Activated T-cell treated with anti-CD3 and anti-CD28 coated beads, Interleukin-2, amount 50 U/mL, for 72 hours (primary cell): ENCODE data around the gene SHCBP1. TPM values are rescaled to one million over a fixed set of nuclear protein-coding genes. Genes with fewer than 3 reads are reported as not detected.
"Not testable (repeated sequence)": the region's sequence is repeated elsewhere in the genome, so short reads cannot be mapped to it uniquely, and the experiment has no call there.

Experiments
- ATAC-seq, 2 donors: fragments of 150-1000 bp; cut with Tn5 transposase; replicated peaks in 1 of 2; 2 replicates each; pipeline ENCODE4 v1.10.0; 2021; ENCODE audit warnings: moderate library complexity in 2 of 2, mild to moderate bottlenecking in 1 of 2
- DNase-seq, 2 donors: peaks; one replicate each; pipeline ENCODE4 v3.0.0; 2021 to 2022; ENCODE audit warnings: mixed read lengths in 1 of 2
- H3K27ac Mint-ChIP-seq: one replicate; pipeline ENCODE4 v1.8.0; 2022; ENCODE audit warnings: mild to moderate bottlenecking, moderate library complexity, mixed read lengths
- H3K27me3 Mint-ChIP-seq: one replicate; pipeline ENCODE4 v1.8.0; 2022; ENCODE audit warnings: low read depth, mixed read lengths
- H3K36me3 Mint-ChIP-seq, 2 donors: one replicate each; pipeline ENCODE4 v1.8.0; 2022; ENCODE audit warnings: mixed read lengths in 2 of 2, mild to moderate bottlenecking in 1 of 2; ENCODE audit not compliant: insufficient read depth in 2 of 2
- H3K4me1 Mint-ChIP-seq: one replicate; pipeline ENCODE4 v1.8.0; 2022; ENCODE audit warnings: low read depth, mixed read lengths
- H3K4me3 Mint-ChIP-seq, 2 donors: one replicate each; pipeline ENCODE4 v1.8.0; 2022; ENCODE audit warnings: mild to moderate bottlenecking in 2 of 2, mixed read lengths in 2 of 2, moderate library complexity in 2 of 2
- H3K9me3 Mint-ChIP-seq, 2 donors: one replicate each; pipeline ENCODE4 v1.8.0; 2022; ENCODE audit warnings: mixed read lengths in 2 of 2
- total RNA-seq, 2 donors: library from RNA; stranded (reverse); gene quantifications; one replicate each; pipeline ENCODE4 v1.2.3, GENCODE V29; 2022

The SHCBP1 gene
- total RNA-seq, 2 donors from 2014 or later = 36.5 to 37.1 TPM

- ATAC-seq (no peak), DNase-seq (no peak)
- H3K9me3 Mint-ChIP-seq = peaks cover 10 to 11% of the 10 kb centered on the region in 2 donors
- no peak overlapping the region for H3K4me3 Mint-ChIP-seq
- no peaks in the 10 kb centered on the region for H3K27me3 Mint-ChIP-seq
- H3K27ac Mint-ChIP-seq = no peak overlapping the region
- H3K36me3 Mint-ChIP-seq = peaks cover 41 to 70% of the 10 kb centered on the region in 2 donors
- no peaks in the 10 kb centered on the region for H3K4me1 Mint-ChIP-seq
Measured at GRCh38 chr16:46586011-46586577, 35.1 kb downstream of the SHCBP1 start.

GRCh38 chr16:46583036-46583435 is 38.1 kb downstream of the SHCBP1 start:
- peaks cover 30 to 56% of the 10 kb centered on the region in 2 donors for H3K36me3 Mint-ChIP-seq
- no peak for ATAC-seq
- DNase-seq = no peak

GRCh38 chr16:46582313-46582712 is 38.9 kb downstream of the SHCBP1 start:
- Mint-ChIP-seq H3K4me1 (no peaks in the 10 kb centered on the region), H3K9me3 (peaks cover 8 to 9% of the 10 kb centered on the region in 2 donors), H3K27me3 (no peaks in the 10 kb centered on the region), H3K27ac (no peak overlapping the region), H3K4me3 (no peak overlapping the region), H3K36me3 (peaks cover 23 to 52% of the 10 kb centered on the region in 2 donors)
- no peak for ATAC-seq
- DNase-seq = no peak

More at GRCh38 chr16:46583036-46583435, 38.1 kb downstream of the SHCBP1 start:
- Mint-ChIP-seq H3K4me3 (no peak overlapping the region), H3K9me3 (peaks cover 8 to 9% of the 10 kb centered on the region in 2 donors), H3K4me1 (no peaks in the 10 kb centered on the region), H3K27ac (no peak overlapping the region), H3K27me3 (no peaks in the 10 kb centered on the region)

GRCh38 chr16:46577988-46578579 is 43.1 kb downstream of the SHCBP1 start:
- DNase-seq = no peak
- no peaks in the 10 kb centered on the region for H3K27me3 Mint-ChIP-seq
- H3K36me3 Mint-ChIP-seq = peaks cover 7 to 18% of the 10 kb centered on the region in 2 donors
- ATAC-seq = no peak
- no peaks in the 10 kb centered on the region for H3K9me3 Mint-ChIP-seq
- peaks cover 4% of the 10 kb centered on the region for H3K4me1 Mint-ChIP-seq
- no peak overlapping the region for H3K27ac Mint-ChIP-seq
- no peak overlapping the region for H3K4me3 Mint-ChIP-seq

GRCh38 chr16:46573834-46574159 is 47.4 kb downstream of the SHCBP1 start:
- Mint-ChIP-seq H3K9me3 (peaks cover 0 to 2% of the 10 kb centered on the region in 2 donors), H3K4me1 (peaks cover 4% of the 10 kb centered on the region), H3K4me3 (no peak overlapping the region), H3K27me3 (no peaks in the 10 kb centered on the region), H3K27ac (no peak overlapping the region), H3K36me3 (no peaks in the 10 kb centered on the region)
- ATAC-seq (no peak), DNase-seq (no peak)

- H3K9me3 Mint-ChIP-seq = peaks cover 0 to 2% of the 10 kb centered on the region in 2 donors
- DNase-seq = peak in 1 of 2 donors; percentile 5
- H3K27me3 Mint-ChIP-seq = no peaks in the 10 kb centered on the region
- ATAC-seq = peak; percentile 36 to 41
- no peaks in the 10 kb centered on the region for H3K36me3 Mint-ChIP-seq
- H3K27ac Mint-ChIP-seq = no peak overlapping the region
- peaks cover 4% of the 10 kb centered on the region for H3K4me1 Mint-ChIP-seq
- no peak overlapping the region for H3K4me3 Mint-ChIP-seq
Measured at GRCh38 chr16:46573008-46573833, 48.0 kb downstream of the SHCBP1 start.

- no peak for ATAC-seq
- Mint-ChIP-seq H3K36me3 (no peaks in the 10 kb centered on the region), H3K4me3 (no peak overlapping the region)
Measured at GRCh38 chr16:46569231-46569735, 51.9 kb downstream of the SHCBP1 start.

GRCh38 chr16:46568472-46569230 is 52.5 kb downstream of the SHCBP1 start:
- ATAC-seq (no peak), DNase-seq (no peak)
- H3K36me3 Mint-ChIP-seq = no peaks in the 10 kb centered on the region
- no peak overlapping the region for H3K4me3 Mint-ChIP-seq
- H3K9me3 Mint-ChIP-seq = peaks cover 0 to 2% of the 10 kb centered on the region in 2 donors
- H3K27me3 Mint-ChIP-seq = peaks cover 6% of the 10 kb centered on the region
- H3K27ac Mint-ChIP-seq = no peak overlapping the region
- H3K4me1 Mint-ChIP-seq = peaks cover 4% of the 10 kb centered on the region

More at GRCh38 chr16:46569231-46569735, 51.9 kb downstream of the SHCBP1 start:
- Mint-ChIP-seq H3K27ac (no peak overlapping the region), H3K27me3 (no peaks in the 10 kb centered on the region), H3K9me3 (peaks cover 0 to 2% of the 10 kb centered on the region in 2 donors), H3K4me1 (peaks cover 4% of the 10 kb centered on the region)
- no peak for DNase-seq

- Mint-ChIP-seq H3K4me1 (no peaks in the 10 kb centered on the region), H3K27me3 (peaks cover 14% of the 10 kb centered on the region), H3K9me3 (no peaks in the 10 kb centered on the region), H3K27ac (no peak overlapping the region), H3K36me3 (no peaks in the 10 kb centered on the region), H3K4me3 (no peak overlapping the region)
- no peak for ATAC-seq
- DNase-seq = no peak
Measured at GRCh38 chr16:46562979-46563378, 58.2 kb downstream of the SHCBP1 start.

- DNase-seq = no peak
- Mint-ChIP-seq H3K27ac (no peak overlapping the region), H3K27me3 (peaks cover 16% of the 10 kb centered on the region), H3K4me1 (no peaks in the 10 kb centered on the region), H3K36me3 (no peaks in the 10 kb centered on the region), H3K4me3 (no peak overlapping the region), H3K9me3 (no peaks in the 10 kb centered on the region)
- no peak for ATAC-seq
Measured at GRCh38 chr16:46558018-46558417, 63.2 kb downstream of the SHCBP1 start.

GRCh38 chr16:46555951-46556350 is 65.2 kb downstream of the SHCBP1 start:
- H3K4me3 Mint-ChIP-seq = no peak overlapping the region
- H3K9me3 Mint-ChIP-seq = no peaks in the 10 kb centered on the region
- ATAC-seq (no peak), DNase-seq (no peak)
- no peaks in the 10 kb centered on the region for H3K36me3 Mint-ChIP-seq
- peaks cover 10% of the 10 kb centered on the region for H3K27me3 Mint-ChIP-seq
- H3K4me1 Mint-ChIP-seq = no peaks in the 10 kb centered on the region
- H3K27ac Mint-ChIP-seq = no peak overlapping the region

GRCh38 chr16:46554435-46554834 is 66.7 kb downstream of the SHCBP1 start:
- peak; percentile 54 to 62 for DNase-seq
- not testable (repeated sequence) for H3K36me3 Mint-ChIP-seq, H3K4me1 Mint-ChIP-seq, H3K9me3 Mint-ChIP-seq, H3K27ac Mint-ChIP-seq, ATAC-seq
- H3K27me3 Mint-ChIP-seq = peaks cover 15% of the 10 kb centered on the region
- H3K4me3 Mint-ChIP-seq = peak overlapping the region in 1 of 2 donors; percentile 11

- Mint-ChIP-seq H3K36me3 (no peaks in the 10 kb centered on the region), H3K4me3 (no peak overlapping the region), H3K4me1 (no peaks in the 10 kb centered on the region), H3K27ac (no peak overlapping the region), H3K27me3 (peaks cover 15% of the 10 kb centered on the region), H3K9me3 (no peaks in the 10 kb centered on the region)
- ATAC-seq (no peak), DNase-seq (no peak)
Measured at GRCh38 chr16:46549477-46549876, 71.7 kb downstream of the SHCBP1 start.
